ENCODE measurements around the gene ATCAY.

The ATCAY gene

GRCh38 chr19:3970808-3971598, 90.5 kb downstream of the ATCAY start, which contains the start of gene DAPK3:
Gene DAPK3 (minus strand): TSS chr19:3971099. CDS start chr19:3969735, 1,364 bp downstream.
- FAIRE-seq = no peak

GRCh38 chr19:3975144-3975543, 94.7 kb downstream of the ATCAY start:
- FAIRE-seq = no peak

- FAIRE-seq = no peak
These were observed 95.2 kb downstream of the ATCAY start for GRCh38 chr19:3975637-3976087.

- no peak for FAIRE-seq
These were observed 96.2 kb downstream of the ATCAY start for GRCh38 chr19:3976495-3977241.
